Left ventricle myocardium inferior (tissue), 1 donor: ENCODE data around the gene CNTNAP2. TPM values are rescaled to one million over a fixed set of nuclear protein-coding genes. Genes with fewer than 3 reads are reported as not detected.

Source experiments
- DNase-seq: peaks from one replicate; pipeline ENCODE4 v3.0.0-alpha.2; 2020
- H3K27ac ChIP-seq: fragments of 200-600 bp; replicated peaks from 2 replicates; pipeline ENCODE4 v1.8.0; 2021
- H3K27me3 ChIP-seq: fragments of 200-600 bp; 2 replicates; pipeline ENCODE4 v1.8.0; 2021; ENCODE audit warnings: low read depth
- H3K36me3 ChIP-seq: fragments of 200-600 bp; 2 replicates; pipeline ENCODE4 v1.8.0; 2021
- H3K4me1 ChIP-seq: fragments of 200-600 bp; 2 replicates; pipeline ENCODE4 v1.8.0; 2021
- H3K4me3 ChIP-seq: fragments of 200-600 bp; 2 replicates; pipeline ENCODE4 v1.8.0; 2021; ENCODE audit warnings: mild to moderate bottlenecking, moderate library complexity
- H3K9me3 ChIP-seq: fragments of 200-600 bp; replicated peaks from 2 replicates; pipeline ENCODE4 v1.8.0; 2021
- intact Hi-C: fragments of 100-400 bp; cut with micrococcal nuclease; formaldehyde crosslinking; loops from one replicate; pipeline ENCODE4 v1.11.0; 2022
- total RNA-seq: library from RNA; stranded (reverse); fragmentation: NEBNext Ultra II Directional; extraction: Animal tissue kit (Norgen Biotek cat#: 25700); gene quantifications from one replicate; pipeline ENCODE4 v1.2.1, GENCODE V29; 2021
- TF ChIP-seq, protein P1 (sequence below): fragments of 200-600 bp; IDR thresholded peaks from 2 replicates; pipeline ENCODE4 v1.8.0; 2021; ENCODE audit warnings: antibody characterized with exemption, mild to moderate bottlenecking, borderline replicate concordance
- donor health status: DM: no; HTN: yes; CAD: no; lungs with severe emphysema.

The CNTNAP2 gene
- total RNA-seq, 1 donor from 2014 or later: 0.99 TPM

DNA sequence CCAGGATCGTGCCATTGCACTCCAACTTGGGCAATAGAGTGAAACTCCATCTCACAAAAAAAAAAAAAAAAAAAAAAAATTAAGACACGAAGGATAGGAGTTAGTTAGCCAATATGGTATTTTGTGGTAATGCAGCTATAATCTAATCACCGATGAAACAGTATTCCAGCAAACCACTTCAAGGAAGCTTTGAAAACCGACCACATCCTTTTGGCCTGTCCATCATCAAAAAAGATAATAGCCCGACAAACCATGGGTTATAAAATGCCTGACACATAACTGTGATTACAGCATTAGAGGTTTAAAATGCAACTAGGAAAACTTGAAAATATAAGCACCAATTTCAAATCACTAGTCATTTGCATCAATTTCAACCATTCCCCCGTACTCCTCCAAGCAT lies 1745.3 kb downstream of the CNTNAP2 start:
- DNase-seq: no peak
- intact Hi-C loops: no loop called here
- peaks cover 21% of the 10 kb centered on the region for H3K9me3 ChIP-seq
- H3K27ac ChIP-seq: no peak overlapping the region
- H3K4me1 ChIP-seq: no peaks in the 10 kb centered on the region
- TF ChIP-seq, protein P1, sequence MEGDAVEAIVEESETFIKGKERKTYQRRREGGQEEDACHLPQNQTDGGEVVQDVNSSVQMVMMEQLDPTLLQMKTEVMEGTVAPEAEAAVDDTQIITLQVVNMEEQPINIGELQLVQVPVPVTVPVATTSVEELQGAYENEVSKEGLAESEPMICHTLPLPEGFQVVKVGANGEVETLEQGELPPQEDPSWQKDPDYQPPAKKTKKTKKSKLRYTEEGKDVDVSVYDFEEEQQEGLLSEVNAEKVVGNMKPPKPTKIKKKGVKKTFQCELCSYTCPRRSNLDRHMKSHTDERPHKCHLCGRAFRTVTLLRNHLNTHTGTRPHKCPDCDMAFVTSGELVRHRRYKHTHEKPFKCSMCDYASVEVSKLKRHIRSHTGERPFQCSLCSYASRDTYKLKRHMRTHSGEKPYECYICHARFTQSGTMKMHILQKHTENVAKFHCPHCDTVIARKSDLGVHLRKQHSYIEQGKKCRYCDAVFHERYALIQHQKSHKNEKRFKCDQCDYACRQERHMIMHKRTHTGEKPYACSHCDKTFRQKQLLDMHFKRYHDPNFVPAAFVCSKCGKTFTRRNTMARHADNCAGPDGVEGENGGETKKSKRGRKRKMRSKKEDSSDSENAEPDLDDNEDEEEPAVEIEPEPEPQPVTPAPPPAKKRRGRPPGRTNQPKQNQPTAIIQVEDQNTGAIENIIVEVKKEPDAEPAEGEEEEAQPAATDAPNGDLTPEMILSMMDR: no peak
- H3K36me3 ChIP-seq: no peaks in the 10 kb centered on the region
- no peak overlapping the region for H3K4me3 ChIP-seq
- H3K27me3 ChIP-seq: no peaks in the 10 kb centered on the region

DNA sequence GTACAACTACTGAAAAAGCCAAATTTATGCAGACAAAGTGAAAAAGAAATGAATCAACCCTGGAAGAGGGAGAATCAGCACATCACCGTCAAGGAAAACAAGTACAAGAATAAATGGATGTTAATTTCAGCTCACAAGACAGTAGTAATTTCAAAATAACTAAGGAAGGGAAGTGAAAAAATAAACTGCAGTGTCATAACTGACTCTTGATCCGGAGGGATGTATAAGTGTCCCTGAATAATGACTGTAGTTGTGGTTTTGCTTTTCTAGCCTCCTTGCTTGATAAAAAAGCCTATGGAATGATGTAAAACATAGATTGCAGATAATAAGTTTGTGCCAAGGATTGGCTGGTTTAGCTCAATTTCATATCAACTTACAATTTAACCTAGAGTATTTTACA lies 1752.9 kb downstream of the CNTNAP2 start:
- H3K27ac ChIP-seq: no peak overlapping the region
- H3K4me3 ChIP-seq: no peak overlapping the region
- TF ChIP-seq, protein P1: no peak
- no peaks in the 10 kb centered on the region for H3K36me3 ChIP-seq
- H3K4me1 ChIP-seq: no peaks in the 10 kb centered on the region
- H3K27me3 ChIP-seq: no peaks in the 10 kb centered on the region
- intact Hi-C loops: no loop called here
- H3K9me3 ChIP-seq: peaks cover under 1% of the 10 kb centered on the region
- no peak for DNase-seq

DNA sequence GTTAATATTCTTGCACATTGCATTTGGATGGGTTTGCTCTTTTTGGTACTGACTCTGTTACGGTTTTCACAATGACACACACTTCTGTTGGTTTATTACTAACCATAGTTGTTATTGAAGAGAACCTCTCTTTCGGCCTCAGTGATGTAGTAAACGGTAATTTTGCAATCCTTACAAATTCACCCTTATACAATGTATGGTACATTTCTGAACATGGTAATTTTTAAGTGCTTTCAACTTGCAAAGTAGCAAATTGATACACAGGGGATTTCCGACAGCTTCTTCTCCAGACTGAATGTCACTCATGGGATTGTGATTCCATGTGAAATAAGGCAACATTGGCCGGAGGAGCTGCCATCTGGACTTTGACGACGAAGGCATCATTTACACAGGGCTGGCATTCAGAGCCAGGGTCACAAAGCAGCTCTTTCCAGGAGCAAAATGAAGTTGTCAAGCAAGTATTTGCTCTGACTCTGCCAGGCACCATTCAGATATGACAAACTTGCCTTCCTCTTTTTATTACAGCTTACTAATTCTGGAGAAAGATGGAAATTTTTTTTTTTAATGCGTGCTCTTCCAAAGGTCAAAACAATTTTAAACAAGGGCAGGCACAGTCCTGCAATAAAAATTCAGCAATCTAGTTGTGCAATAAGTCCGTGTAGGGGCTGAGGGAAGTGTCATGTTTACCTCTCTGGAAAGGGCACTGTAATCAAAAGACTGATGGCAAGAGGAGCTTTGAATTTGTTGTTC lies 1762.5 kb downstream of the CNTNAP2 start:
- intact Hi-C loops: no loop called here
- H3K4me1 ChIP-seq: no peaks in the 10 kb centered on the region
- H3K27ac ChIP-seq: no peak overlapping the region
- TF ChIP-seq, protein P1: no peak
- no peaks in the 10 kb centered on the region for H3K9me3 ChIP-seq
- no peak for DNase-seq
- no peak overlapping the region for H3K4me3 ChIP-seq
- no peaks in the 10 kb centered on the region for H3K27me3 ChIP-seq
- H3K36me3 ChIP-seq: no peaks in the 10 kb centered on the region

DNA sequence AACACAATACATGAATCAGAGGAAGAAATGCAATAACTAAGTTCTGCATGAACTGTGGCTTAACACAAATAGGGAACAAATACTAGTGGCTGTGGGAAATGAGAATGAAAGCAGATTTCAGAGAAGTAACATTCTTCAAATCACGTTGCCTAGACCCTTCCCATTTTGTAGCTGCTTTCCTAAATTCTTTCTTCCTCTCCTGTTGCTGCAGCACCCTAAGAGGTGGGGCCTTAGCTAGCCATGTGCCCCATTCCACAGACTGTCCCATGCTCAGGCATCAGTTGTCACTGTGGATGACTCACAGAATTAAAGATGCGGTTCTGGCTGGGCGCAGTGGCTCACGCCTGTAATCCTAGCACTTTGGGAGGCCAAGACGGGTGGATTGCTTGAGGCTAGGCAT lies 1769.3 kb downstream of the CNTNAP2 start:
- TF ChIP-seq, protein P1: no peak
- intact Hi-C loops: no loop called here
- no peak for DNase-seq
- H3K27ac ChIP-seq: no peak overlapping the region
- H3K36me3 ChIP-seq: no peaks in the 10 kb centered on the region
- H3K9me3 ChIP-seq: no peaks in the 10 kb centered on the region
- H3K4me1 ChIP-seq: no peaks in the 10 kb centered on the region
- H3K27me3 ChIP-seq: no peaks in the 10 kb centered on the region
- H3K4me3 ChIP-seq: no peak overlapping the region

DNA sequence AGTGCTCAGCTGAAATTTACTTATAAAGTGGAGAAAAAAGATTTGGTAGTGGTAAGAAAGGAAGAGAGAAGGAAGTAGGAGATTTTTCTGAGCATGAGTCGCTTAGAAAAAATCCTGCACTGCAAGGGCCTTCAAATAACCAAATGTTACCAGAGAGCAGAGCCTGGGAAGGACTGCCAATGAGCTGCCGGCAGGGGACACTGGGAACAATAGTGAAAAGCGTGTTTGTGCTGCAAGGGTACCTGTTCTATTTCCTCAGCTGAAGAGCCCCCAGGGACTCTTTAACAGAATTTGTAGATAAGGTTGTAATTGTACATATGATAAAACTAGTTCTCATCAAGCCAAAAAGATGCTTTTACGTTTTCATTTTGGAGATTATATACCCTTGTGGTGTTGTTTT lies 1777.7 kb downstream of the CNTNAP2 start:
- Histone ChIP-seq H3K9me3 (no peaks in the 10 kb centered on the region), H3K27me3 (no peaks in the 10 kb centered on the region), H3K4me1 (no peaks in the 10 kb centered on the region), H3K4me3 (no peak overlapping the region), H3K27ac (no peak overlapping the region), H3K36me3 (no peaks in the 10 kb centered on the region)
- no peak for DNase-seq
- intact Hi-C loops: no loop called here
- TF ChIP-seq, protein P1: no peak
